GM21515 (cell line): ENCODE data around the gene DYRK1A.
A peak's percentile ranks its signal among the peaks of the same experiment; 100 is the strongest.

Experiments
- ATAC-seq: cut with Tn5 transposase; IDR thresholded peaks from one replicate; pipeline ENCODE4 v1.9.1; 2021; ENCODE audit not compliant: unreplicated experiment

Gene DYRK1A

GRCh38 chr21:37384416-37384815 is 17.8 kb downstream of the DYRK1A start:
- ATAC-seq: no peak

GRCh38 chr21:37385179-37385765 is 18.7 kb downstream of the DYRK1A start:
- no peak for ATAC-seq

- ATAC-seq: no peak
Observed at GRCh38 chr21:37386151-37386550, 19.6 kb downstream of the DYRK1A start.

GRCh38 chr21:37389456-37389855 is 22.9 kb downstream of the DYRK1A start:
- no peak for ATAC-seq

- no peak for ATAC-seq
Observed at GRCh38 chr21:37391666-37392065, 25.1 kb downstream of the DYRK1A start.

GRCh38 chr21:37392441-37392840 is 25.9 kb downstream of the DYRK1A start:
- no peak for ATAC-seq

GRCh38 chr21:37393030-37393429 is 26.5 kb downstream of the DYRK1A start:
- ATAC-seq: no peak

GRCh38 chr21:37393786-37394185 is 27.2 kb downstream of the DYRK1A start:
- ATAC-seq: no peak

- no peak for ATAC-seq
Observed at GRCh38 chr21:37395961-37396360, 29.4 kb downstream of the DYRK1A start.

- ATAC-seq: no peak
Observed at GRCh38 chr21:37396855-37397254, 30.3 kb downstream of the DYRK1A start.

GRCh38 chr21:37398697-37399096 is 32.1 kb downstream of the DYRK1A start:
- ATAC-seq: no peak

GRCh38 chr21:37402251-37402867 is 35.8 kb downstream of the DYRK1A start:
- no peak for ATAC-seq

- ATAC-seq: no peak
Observed at GRCh38 chr21:37405629-37406028, 39.1 kb downstream of the DYRK1A start.

GRCh38 chr21:37407719-37408420 is 41.3 kb downstream of the DYRK1A start:
- ATAC-seq: peak; percentile 46

- ATAC-seq: no peak
Observed at GRCh38 chr21:37408464-37409193, 42.1 kb downstream of the DYRK1A start.

- no peak for ATAC-seq
Observed at GRCh38 chr21:37410639-37411038, 44.1 kb downstream of the DYRK1A start.

- ATAC-seq: no peak
Observed at GRCh38 chr21:37412603-37413360, 46.2 kb downstream of the DYRK1A start.

- ATAC-seq: no peak
Observed at GRCh38 chr21:37413553-37414291, 47.1 kb downstream of the DYRK1A start.

- no peak for ATAC-seq
Observed at GRCh38 chr21:37414292-37415253, 48.0 kb downstream of the DYRK1A start.
